ENCODE results near the gene DNAJC24.

DNAJC24 gene

GRCh38 chr11:31415435-31415834 is 45.8 kb downstream of the DNAJC24 start:
- DNase-seq (ENCODE audit: low read depth) = no peak

GRCh38 chr11:31417357-31417756 is 47.7 kb downstream of the DNAJC24 start:
- no peak for DNase-seq (ENCODE audit: low read depth)

DNA sequence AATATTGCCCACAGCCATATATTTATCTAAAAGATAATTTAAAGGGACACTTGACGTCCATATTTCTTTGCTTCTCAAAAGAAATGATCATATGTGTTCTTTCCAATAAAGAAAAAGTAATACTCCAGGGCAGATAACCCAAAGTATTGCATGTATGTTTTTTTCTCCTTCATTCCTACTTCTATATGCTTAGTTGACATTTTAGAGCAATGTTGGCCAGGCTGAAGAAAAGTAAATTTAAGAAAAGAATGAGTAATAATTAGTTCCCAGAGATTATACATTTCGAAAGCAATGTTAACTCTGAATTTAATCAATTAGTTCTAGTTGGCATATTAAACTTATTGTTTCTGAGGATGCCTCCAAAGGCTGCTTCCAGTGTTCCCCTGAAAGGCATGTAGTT is 48.2 kb downstream of the DNAJC24 start:
- DNase-seq (ENCODE audit: low read depth) = no peak

- DNase-seq (ENCODE audit: low read depth) = no peak
Measured at GRCh38 chr11:31419138-31419537, 49.5 kb downstream of the DNAJC24 start.

DNA sequence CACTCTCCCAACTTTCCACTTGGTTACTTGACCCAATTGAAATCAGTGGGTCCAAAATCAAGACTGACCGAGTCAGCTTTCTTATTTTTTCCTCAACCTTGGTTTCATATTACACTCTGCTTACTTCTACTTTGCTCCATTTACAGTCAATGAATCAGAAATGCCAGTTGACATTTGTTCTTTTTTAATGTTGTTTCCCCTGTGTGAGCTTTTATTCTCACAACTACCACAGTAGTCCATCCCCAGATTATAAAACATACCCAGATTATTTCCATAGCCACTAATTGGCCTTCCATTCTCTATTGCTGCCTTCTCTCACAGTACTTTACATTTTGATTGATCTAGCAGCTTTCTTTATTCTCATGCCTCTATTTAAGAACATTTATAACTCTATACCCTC is 50.0 kb downstream of the DNAJC24 start:
- DNase-seq (ENCODE audit: low read depth) = no peak

DNA sequence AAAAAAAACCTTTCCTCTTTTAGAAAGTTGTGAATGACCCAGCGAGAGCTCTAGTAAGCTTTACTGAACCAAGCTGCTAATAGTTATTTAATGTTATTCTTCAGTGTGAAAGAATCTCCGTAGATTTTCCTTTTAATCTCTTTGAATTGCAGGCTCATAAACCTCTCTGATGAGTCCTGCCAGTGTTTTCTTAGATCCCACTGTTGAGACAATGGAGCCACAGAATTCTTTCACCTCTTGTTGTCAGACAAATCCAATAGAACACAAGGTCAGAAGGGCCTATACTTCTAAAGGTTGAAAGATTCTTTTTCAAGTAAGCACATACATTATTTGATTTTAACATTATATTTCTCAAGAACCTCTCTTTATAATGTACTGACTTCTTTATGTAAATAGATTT is 52.2 kb downstream of the DNAJC24 start:
- DNase-seq (ENCODE audit: low read depth) = no peak

- DNase-seq (ENCODE audit: low read depth) = no peak
Measured at GRCh38 chr11:31422703-31423102, 53.0 kb downstream of the DNAJC24 start.

GRCh38 chr11:31424652-31425051 is 55.0 kb downstream of the DNAJC24 start:
- no peak for DNase-seq (ENCODE audit: low read depth)

DNA sequence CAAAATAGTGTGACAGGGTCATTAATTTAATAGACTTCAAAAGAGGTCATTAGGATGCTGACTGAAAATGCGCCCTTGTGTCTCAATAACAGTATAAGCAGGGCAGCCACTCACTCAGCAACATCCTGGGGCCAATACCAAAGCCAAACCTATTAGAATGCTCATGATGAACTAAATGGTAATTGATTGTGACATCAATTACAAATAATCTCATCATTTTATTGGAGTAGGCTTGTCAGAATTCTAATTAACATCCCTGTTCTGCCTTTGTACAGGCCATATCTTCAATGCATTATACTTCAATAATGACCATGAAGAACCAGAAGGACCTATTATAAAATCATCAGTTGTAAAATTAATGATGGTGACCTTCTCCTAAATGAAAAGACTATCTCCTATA is 64.2 kb downstream of the DNAJC24 start:
- no peak for DNase-seq (ENCODE audit: low read depth)

- peak; percentile 72 for DNase-seq (ENCODE audit: low read depth)
Measured at GRCh38 chr11:31437742-31438435, 68.2 kb downstream of the DNAJC24 start.

DNA sequence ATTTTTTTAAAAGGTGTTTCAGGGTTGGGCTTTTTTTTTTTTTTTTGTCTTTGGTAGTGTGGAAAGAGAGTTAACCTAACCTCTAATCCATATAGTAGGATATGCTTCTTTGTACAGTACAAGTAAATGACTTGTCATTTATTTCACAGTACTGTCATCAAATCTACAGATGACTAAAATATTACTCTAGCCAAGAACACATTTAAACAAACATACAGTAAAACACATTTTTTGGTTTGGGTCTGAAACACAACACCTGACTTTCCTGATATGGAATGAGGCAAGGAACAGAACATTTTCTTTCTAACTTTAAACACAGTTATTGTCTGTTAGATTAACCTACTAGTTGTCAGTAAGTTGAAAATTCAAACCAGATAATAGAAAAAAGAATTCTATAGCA is 71.6 kb downstream of the DNAJC24 start:
- DNase-seq (ENCODE audit: low read depth) = no peak

DNA sequence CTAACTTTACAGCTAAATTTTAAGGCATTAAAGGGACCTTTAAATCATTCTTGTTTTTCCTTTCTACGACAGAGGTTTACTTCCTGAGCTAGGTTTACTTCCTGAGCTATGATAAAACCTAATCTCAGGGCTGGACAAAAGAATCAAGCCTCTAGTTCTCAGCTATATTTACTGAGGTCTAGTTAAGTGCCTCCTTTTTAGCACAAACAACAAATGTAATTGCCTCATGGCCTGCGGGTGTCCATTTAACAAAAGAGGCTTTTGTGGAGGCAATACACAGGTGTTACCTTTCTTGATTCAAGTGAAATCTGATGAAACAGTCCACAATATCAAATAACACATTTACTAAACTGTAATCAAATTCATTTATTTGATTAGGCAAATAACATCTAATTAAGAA is 72.4 kb downstream of the DNAJC24 start:
- no peak for DNase-seq (ENCODE audit: low read depth)

DNA sequence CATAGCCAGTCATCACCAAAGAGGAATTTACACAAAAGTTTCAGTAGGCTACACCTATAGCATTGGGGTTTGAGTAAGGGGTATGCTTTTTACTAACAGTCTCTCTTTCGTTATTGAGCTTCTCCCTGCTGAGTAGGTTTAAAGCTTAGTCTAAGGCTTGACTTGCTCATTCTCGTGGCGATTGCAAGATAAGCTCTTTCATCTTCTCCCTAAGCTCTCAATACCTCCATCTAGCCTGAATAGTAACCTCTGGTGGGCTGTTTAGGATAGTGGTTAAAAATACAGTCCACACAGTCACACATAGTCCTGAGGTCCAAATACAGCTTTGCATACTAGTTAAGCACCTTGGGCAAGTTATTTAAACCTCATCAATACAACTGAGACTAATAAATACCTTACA is 74.1 kb downstream of the DNAJC24 start:
- no peak for DNase-seq (ENCODE audit: low read depth)

GRCh38 chr11:31445621-31446020 is 76.0 kb downstream of the DNAJC24 start:
- peak; percentile 8 for DNase-seq (ENCODE audit: low read depth)

DNA sequence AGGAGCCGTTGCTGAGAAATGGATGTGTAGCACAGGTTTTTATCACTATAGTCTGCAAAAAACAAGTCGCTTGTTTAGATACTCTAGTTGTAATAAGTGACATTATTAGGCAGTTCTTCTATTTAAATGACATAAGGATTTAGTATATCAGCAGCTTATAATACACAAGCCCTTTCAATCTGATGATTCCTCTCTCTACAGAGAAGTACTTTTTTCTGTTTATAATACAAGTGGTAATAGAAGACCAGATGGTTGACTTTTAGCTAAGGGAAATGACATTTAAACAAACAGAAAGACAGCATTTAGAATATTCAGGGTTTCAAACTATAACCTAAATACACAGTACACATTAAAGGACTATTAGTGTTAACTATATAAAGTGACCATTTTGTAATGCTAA is 79.4 kb downstream of the DNAJC24 start:
- DNase-seq (ENCODE audit: low read depth) = no peak

DNA sequence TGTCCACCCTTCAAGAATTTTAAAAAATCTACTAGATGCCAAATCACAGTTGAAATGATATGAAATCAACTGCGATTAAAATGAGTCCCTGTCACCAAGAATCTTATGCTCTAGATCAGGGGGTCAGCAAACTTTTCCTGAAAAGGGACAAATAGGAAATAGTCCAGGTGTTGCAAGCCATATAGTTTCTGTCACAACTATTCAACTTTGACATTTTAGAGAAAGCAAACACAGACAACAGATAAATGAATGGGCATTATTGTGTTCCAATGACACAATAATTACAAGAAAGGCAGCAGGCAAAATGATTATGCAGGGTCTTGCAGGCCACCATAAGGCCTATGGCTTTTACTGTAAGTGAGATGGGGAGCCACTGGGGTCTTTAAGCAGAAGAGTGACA is 81.2 kb downstream of the DNAJC24 start:
- DNase-seq (ENCODE audit: low read depth) = no peak

DNA sequence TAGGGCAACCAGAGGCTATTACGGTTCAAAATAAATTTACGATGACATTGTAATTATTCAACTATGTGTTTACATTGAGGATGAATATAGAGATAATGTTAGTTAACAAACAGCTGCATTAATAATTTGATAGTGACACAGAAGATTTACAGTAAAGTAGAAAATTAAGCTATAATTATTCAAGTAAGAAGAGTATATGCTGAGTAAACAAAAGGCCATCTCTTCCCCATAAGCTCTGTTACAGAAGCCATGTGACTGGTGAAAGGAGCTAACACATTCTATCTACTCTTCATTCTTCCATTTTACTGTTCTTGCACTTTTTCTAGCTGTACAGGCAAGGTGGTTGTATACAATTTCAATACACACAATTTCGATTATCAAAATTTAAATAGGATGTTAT is 85.5 kb downstream of the DNAJC24 start:
- no peak for DNase-seq (ENCODE audit: low read depth)

DNA sequence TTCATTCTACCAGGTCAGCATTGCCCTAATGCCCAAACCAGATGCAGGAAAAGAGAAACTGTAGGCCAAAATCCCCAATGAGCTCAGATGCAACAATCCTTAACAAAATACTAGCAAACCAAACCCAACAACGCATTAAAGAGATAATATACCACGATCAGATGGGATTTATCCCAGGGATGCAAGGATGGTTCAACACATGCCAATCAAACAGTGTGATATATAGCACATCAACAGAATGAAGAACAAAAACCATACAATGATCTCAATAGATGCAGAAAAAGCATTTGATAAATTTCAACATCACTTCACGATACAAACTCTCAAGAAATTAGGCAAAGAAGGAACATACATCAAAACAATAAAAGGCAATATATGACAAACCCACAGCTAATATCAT is 94.8 kb downstream of the DNAJC24 start:
- no peak for DNase-seq (ENCODE audit: low read depth)

DNA sequence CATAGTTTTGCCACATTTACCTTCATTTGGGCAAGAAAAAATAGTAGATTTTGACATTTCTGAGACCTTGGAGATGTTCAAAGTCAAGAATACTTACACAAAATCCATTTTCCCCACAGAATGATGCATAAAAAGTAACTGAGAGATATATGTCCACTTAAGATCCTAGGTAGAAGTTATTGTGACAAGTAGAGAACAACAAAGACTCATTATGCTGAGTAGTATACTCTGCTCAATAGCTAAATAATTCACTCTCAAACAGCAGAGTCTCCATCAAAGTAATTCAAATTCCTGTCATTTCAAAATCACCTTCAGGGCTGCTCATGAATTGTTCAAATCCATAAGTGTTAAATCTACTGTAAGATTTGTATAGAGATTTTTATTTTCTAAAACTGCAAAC is 104.4 kb downstream of the DNAJC24 start:
- no peak for DNase-seq (ENCODE audit: low read depth)

DNA sequence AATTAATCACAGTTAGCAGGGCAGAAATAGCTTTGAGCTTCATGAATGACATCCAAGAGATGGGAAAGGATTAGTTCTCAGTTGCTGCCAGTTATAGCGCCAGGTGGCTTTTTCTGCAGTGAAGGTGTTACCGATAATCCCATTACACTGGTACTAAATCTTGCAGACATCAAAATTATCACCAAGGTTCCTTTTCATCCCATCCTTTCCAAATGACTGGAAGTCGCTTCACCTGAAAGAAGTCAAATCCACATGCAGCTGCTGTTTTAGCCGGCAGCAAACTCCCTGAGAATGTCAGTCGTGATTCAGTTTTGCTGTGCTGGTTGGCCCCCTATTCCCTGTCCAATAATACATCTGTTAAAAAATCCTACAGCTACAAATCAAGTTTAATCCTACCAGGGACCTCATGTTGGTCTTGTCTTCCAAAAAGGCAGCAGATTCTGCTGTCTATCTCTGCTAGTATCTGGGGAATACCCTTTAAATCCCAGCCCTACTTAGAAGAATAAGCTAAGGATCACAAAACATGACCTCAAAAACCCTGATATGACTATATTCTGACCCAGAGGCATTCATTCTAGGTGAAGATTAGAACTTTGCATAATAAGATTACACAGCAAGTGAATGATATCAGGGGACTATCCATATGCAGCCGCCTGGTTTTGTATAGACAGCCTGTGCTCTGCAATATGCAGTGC is 108.0 kb downstream of the DNAJC24 start:
- no peak for DNase-seq (ENCODE audit: low read depth)

DNA sequence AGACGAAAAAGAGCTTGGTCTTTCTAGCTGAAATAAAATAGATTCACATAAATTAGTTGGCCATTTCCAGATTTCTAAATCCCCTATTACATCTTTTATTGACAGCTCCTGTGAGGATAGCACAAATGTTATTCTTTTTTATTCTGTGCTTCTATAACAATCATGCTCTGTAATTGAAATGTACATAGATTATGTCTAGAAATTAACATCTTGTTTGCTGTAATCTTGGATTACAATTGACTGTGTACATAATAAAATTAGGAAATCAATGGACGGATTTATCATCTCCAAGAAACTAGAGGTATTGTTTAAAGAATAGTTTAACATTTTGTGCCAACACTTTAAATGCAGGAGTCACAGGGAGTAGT is 108.5 kb downstream of the DNAJC24 start:
- no peak for DNase-seq (ENCODE audit: low read depth)

DNA sequence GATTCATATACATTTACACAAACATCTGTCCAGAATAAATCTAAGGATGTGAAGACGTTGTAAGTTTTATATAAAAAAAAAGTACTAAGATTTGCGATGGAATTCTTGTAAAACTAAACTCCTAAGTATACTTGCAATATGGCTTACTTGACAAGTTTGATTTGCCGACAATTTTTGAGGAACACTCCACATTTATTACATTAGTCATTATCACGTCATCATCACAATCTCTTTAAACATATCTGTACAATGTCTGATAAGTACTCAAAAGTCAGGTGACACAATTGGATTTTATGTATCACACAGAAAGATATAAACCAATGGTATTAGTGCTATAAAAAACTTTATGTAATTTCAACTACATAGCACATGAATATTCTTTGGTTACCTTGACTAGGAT is 109.4 kb downstream of the DNAJC24 start:
- peak; percentile 5 for DNase-seq (ENCODE audit: low read depth)

DNA sequence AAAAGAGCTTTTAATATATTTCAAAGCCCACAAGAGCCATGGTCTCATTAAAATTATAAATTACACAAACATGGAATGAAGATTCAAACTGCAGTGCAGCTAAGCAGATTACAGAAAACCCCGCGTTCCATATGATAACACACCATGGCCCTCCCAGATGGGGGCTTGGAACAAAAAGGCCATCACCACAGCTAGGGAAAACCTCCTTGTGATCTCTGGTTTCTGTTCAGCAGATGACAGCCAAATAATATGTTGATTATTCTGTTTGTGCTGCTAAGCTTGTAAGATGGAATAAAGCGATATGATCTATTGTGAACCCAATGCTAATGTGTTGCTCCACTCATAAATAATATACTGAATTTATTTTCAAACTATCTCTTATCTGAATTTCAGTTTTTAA is 111.3 kb downstream of the DNAJC24 start:
- no peak for DNase-seq (ENCODE audit: low read depth)

Data from ELR (cell line).